Esophagus muscularis mucosa (tissue), 4 donors: Measurements from ENCODE around the gene ZNF813. TPM values are rescaled to one million over a fixed set of nuclear protein-coding genes. Genes with fewer than 3 reads are reported as not detected.

Source experiments
- DNase-seq: peaks from one replicate; pipeline ENCODE4 v3.0.0-alpha.2; 2017; ENCODE audit errors: extremely low spot score
- H3K27ac ChIP-seq, 4 donors: fragments of 200-600 bp; sonication (generic); replicated peaks in 1 of 4; 1 replicate in 3 of 4; 2 replicates in 1 of 4; pipeline ENCODE4 v1.5.1; 2016 to 2019; ENCODE audit warnings: mild to moderate bottlenecking in 1 of 4
- H3K27me3 ChIP-seq, 4 donors: fragments of 200-600 bp; sonication (generic); one replicate each; pipeline versions ENCODE4 v1.5.1 to v1.6.0; 2016 to 2019
- H3K36me3 ChIP-seq, 4 donors: fragments of 200-600 bp; sonication (generic); one replicate each; pipeline ENCODE4 v1.5.1; 2016 to 2019
- H3K4me1 ChIP-seq, 4 donors: fragments of 200-600 bp; sonication (generic); one replicate each; pipeline ENCODE4 v1.5.1; 2016 to 2019
- H3K4me3 ChIP-seq, 4 donors: fragments of 200-600 bp; sonication (generic); 1 replicate in 2 of 4; 2 replicates in 2 of 4; pipeline ENCODE4 v1.5.1; 2016 to 2019; ENCODE audit warnings: mild to moderate bottlenecking in 4 of 4, moderate library complexity in 1 of 4
- H3K9me3 ChIP-seq, 4 donors: fragments of 200-600 bp; sonication (generic); 1 replicate in 3 of 4; 2 replicates in 1 of 4; pipeline ENCODE4 v1.5.1; 2016 to 2019
- CTCF ChIP-seq, 3 experiments: fragments of 200-600 bp in 2 of 3; fragments of 450-650 bp in 1 of 3; sonication (generic) in 2 of 3; IDR thresholded peaks; one replicate each; pipeline ENCODE4 v1.5.1; 2017 to 2019; ENCODE audit warnings: antibody characterized with exemption in 3 of 3, mild to moderate bottlenecking in 2 of 3, moderate library complexity in 1 of 3
- EP300 ChIP-seq: sonication (generic); formaldehyde crosslinking; IDR thresholded peaks from one replicate; pipeline ENCODE4 v1.6.1; 2017; ENCODE audit warnings: antibody characterized with exemption
- POLR2A ChIP-seq: fragments of 450-650 bp; IDR thresholded peaks from one replicate; pipeline ENCODE4 v1.6.1; 2017; ENCODE audit warnings: antibody characterized with exemption, moderate library complexity, mild to moderate bottlenecking, low read depth
- POLR2AphosphoS5 ChIP-seq, 2 donors: sonication (generic); formaldehyde crosslinking; IDR thresholded peaks; one replicate each; pipeline ENCODE4 v1.6.1; 2017; ENCODE audit warnings: antibody characterized with exemption in 2 of 2
- WGBS: methylation state at CpG from one replicate; pipeline ENCODE4 v1.1.5; 2018; 5-methylcytosine and 5-hydroxymethylcytosine counted together
- intact Hi-C: fragments of 100-400 bp; cut with DNase I; formaldehyde crosslinking; loops from one replicate; pipeline ENCODE4 v1.15.1; 2023
- total RNA-seq, 4 donors: library from RNA; depleted of rRNA; stranded (reverse); fragments of >200 nt; gene quantifications; one replicate each; pipeline versions ENCODE4 v1.1.0 to v1.2.1, GENCODE V29; 2016

Gene ZNF813
- total RNA-seq, 4 donors from 2014 or later = 1.7 to 3.5 (median 3.2) TPM

- Histone ChIP-seq H3K27ac (no peak overlapping the region), H3K36me3 (peaks cover 0 to 4% (median under 1%) of the 10 kb centered on the region in 4 donors), H3K9me3 (no peaks in the 10 kb centered on the region), H3K4me1 (peaks cover 5 to 11% (median 7%) of the 10 kb centered on the region in 4 donors), H3K27me3 (no peaks in the 10 kb centered on the region), H3K4me3 (no peak overlapping the region)
- intact Hi-C loops = no loop called here
- TF ChIP-seq POLR2AphosphoS5 (IDR thresholded peaks at IDR 0.05) (no peak), POLR2A (no peak), CTCF (IDR thresholded peaks at IDR 0.05) (no peak), EP300 (no peak)
- no peak for DNase-seq
Measured at GRCh38 chr19:53536225-53536548, 68.7 kb downstream of the ZNF813 start.

- TF ChIP-seq CTCF (IDR thresholded peaks at IDR 0.05) (no peak), POLR2AphosphoS5 (IDR thresholded peaks at IDR 0.05) (no peak), POLR2A (no peak), EP300 (no peak)
- no peaks in the 10 kb centered on the region for H3K9me3 ChIP-seq
- H3K36me3 ChIP-seq = peaks cover 0 to 10% (median 4%) of the 10 kb centered on the region in 4 donors
- DNase-seq = no peak
- no peaks in the 10 kb centered on the region for H3K27me3 ChIP-seq
- peak overlapping the region; percentile 65 to 72 (median 67) for H3K4me3 ChIP-seq
- intact Hi-C loops = no loop called here
- peak overlapping the region; percentile 84 to 88 (median 86) for H3K27ac ChIP-seq
- WGBS = 68% methylated on average over 6 of the region's 11 CpGs
- H3K4me1 ChIP-seq = peaks cover 5 to 11% (median 7%) of the 10 kb centered on the region in 4 donors
Measured at GRCh38 chr19:53537121-53537520, 69.6 kb downstream of the ZNF813 start.

GRCh38 chr19:53537521-53538377, 70.2 kb downstream of the ZNF813 start, which contains the start of gene ZNF331:
Gene ZNF331, plus strand, starts transcription at chr19:53538145. Its CDS starts 31,232 bp downstream, at chr19:53569377.
- H3K27ac ChIP-seq = peak within 1 kb of the TSS; percentile 84 to 88 (median 86)
- H3K9me3 ChIP-seq = no peaks in the 10 kb centered on the region
- peak in 1 of 3 experiments; percentile 58 for TF ChIP-seq CTCF (IDR thresholded peaks at IDR 0.05)
- TF ChIP-seq POLR2A = peak; percentile 37
- TF ChIP-seq POLR2AphosphoS5 (IDR thresholded peaks at IDR 0.05) = peak; percentile 86 to 91
- TF ChIP-seq EP300 = no peak
- WGBS = 46% methylated on average over 38 of the region's 81 CpGs
- H3K36me3 ChIP-seq = peaks cover 0 to 10% (median 4%) of the 10 kb centered on the region in 4 donors
- intact Hi-C loops = no loop called here
- H3K27me3 ChIP-seq = no peaks in the 10 kb centered on the region
- H3K4me1 ChIP-seq = peaks cover 5 to 11% (median 7%) of the 10 kb centered on the region in 4 donors
- DNase-seq = peak; percentile 94
- peak within 1 kb of the TSS; percentile 65 to 72 (median 67) for H3K4me3 ChIP-seq

GRCh38 chr19:53538378-53539109, 71.0 kb downstream of the ZNF813 start:
- TF ChIP-seq POLR2AphosphoS5 (IDR thresholded peaks at IDR 0.05) = no peak
- TF ChIP-seq CTCF (IDR thresholded peaks at IDR 0.05) = no peak
- TF ChIP-seq EP300 = no peak
- no peak for TF ChIP-seq POLR2A
- Histone ChIP-seq H3K4me1 (peaks cover 5 to 11% (median 7%) of the 10 kb centered on the region in 4 donors), H3K36me3 (peaks cover 0 to 18% (median 11%) of the 10 kb centered on the region in 4 donors), H3K4me3 (peak overlapping the region; percentile 65 to 72 (median 67)), H3K27ac (peak overlapping the region; percentile 84 to 88 (median 86)), H3K9me3 (no peaks in the 10 kb centered on the region), H3K27me3 (no peaks in the 10 kb centered on the region)
- intact Hi-C loops = no loop called here
- DNase-seq = no peak
- 54% methylated on average over 13 of the region's 36 CpGs for WGBS
